AG10803 (cell line): Measurements from ENCODE around the gene ZNF664.

ENCODE experiments used
- DNase-seq: peaks from one replicate; pipeline ENCODE4 v3.0.0; 2010; ENCODE audit warnings: low read depth
- H3K4me3 ChIP-seq: 2 replicates; pipeline ENCODE4 v1.5.1; 2011; ENCODE audit warnings: mild to moderate bottlenecking, low read length, control low read depth
- TF ChIP-seq, protein P1 (sequence below): conservative IDR thresholded peaks from 2 replicates; pipeline ENCODE4 v1.5.1; 2011; ENCODE audit warnings: mild to moderate bottlenecking, low read length, control low read depth, inconsistent platforms

ZNF664 gene

DNA sequence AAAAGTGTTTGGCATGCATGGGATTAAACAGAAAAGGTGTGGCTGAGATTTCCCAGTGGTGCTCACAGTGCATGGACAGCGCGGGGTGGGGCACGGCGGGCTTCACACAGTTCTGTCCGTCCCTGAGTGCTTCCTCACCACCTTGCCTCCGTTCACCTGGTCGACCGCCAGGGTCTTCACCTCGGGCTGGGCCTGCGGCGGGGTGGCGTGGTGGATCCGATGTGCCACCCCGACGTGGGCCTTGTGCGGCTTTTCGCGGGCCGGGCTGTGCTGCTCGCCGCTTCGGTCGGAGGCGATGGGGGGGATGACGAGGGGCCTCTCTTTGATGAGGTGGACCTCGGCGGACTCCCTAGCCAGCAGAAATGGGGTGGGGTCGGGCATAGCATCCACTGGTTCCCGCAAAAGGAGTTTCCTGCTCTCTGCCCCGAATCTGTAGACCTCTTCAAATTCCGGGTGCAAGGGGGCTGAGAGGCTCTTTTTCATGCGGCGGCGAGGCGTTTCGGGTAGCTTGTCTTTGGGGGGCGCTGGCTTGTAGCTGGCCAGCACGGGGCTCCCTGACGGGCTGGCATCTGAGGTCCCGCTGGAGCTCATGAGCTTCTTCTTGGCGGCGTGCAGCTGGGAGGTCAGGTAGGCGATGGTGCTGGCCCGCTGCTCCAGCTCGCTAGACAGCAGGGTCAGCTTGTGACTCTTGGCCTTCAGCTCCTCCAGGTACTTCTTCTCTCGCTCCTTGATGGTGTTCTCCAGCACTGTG is 35.9 kb upstream of the ZNF664 start:
- H3K4me3 ChIP-seq = no peak overlapping the region
- no peak for DNase-seq
- TF ChIP-seq, protein P1, sequence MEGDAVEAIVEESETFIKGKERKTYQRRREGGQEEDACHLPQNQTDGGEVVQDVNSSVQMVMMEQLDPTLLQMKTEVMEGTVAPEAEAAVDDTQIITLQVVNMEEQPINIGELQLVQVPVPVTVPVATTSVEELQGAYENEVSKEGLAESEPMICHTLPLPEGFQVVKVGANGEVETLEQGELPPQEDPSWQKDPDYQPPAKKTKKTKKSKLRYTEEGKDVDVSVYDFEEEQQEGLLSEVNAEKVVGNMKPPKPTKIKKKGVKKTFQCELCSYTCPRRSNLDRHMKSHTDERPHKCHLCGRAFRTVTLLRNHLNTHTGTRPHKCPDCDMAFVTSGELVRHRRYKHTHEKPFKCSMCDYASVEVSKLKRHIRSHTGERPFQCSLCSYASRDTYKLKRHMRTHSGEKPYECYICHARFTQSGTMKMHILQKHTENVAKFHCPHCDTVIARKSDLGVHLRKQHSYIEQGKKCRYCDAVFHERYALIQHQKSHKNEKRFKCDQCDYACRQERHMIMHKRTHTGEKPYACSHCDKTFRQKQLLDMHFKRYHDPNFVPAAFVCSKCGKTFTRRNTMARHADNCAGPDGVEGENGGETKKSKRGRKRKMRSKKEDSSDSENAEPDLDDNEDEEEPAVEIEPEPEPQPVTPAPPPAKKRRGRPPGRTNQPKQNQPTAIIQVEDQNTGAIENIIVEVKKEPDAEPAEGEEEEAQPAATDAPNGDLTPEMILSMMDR = no peak

DNA sequence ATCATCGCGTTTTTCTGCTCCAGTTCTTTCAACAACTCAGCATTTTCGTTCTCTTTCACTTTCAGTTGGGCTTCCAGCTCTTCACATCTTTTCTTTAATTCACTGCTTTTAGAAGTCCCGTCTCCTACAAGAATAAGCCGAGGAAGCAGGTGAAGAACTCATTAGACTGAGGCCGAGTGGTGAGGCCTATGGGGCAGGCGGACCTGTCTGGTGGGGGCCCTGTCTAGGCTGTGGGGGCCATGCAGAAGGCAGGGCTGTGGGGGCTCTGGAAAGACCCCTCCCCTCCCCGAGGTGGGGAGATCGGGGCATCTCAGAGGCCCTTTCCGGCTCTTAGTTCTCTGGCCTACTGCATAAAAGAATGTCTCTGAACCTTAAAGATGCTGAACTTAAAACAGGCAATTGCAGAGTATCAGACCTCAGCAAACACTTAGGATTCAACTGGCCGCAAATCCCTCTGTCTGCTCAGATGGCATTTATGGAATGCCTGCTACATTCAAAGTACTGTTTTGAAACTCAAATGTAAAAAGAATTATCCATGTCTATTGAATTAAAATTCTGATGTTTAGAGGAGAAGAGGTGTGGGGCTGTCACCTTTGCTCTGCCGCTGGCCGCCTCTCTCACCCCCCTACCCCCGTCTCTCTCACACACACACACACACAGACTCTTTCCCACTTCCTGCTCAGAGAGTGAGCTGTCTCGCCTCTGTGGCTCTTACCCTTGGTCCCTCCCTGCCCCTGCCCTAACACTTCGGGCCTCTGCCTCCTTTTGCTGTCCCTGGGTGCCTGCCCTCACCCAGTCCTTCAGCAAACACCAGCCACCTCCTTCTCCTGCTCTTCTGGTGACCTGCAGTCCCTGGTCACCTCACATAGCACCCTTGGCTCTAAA is 35.1 kb upstream of the ZNF664 start:
- H3K4me3 ChIP-seq = no peak overlapping the region
- peak; percentile 18 for DNase-seq
- TF ChIP-seq, protein P1 = no peak

DNA sequence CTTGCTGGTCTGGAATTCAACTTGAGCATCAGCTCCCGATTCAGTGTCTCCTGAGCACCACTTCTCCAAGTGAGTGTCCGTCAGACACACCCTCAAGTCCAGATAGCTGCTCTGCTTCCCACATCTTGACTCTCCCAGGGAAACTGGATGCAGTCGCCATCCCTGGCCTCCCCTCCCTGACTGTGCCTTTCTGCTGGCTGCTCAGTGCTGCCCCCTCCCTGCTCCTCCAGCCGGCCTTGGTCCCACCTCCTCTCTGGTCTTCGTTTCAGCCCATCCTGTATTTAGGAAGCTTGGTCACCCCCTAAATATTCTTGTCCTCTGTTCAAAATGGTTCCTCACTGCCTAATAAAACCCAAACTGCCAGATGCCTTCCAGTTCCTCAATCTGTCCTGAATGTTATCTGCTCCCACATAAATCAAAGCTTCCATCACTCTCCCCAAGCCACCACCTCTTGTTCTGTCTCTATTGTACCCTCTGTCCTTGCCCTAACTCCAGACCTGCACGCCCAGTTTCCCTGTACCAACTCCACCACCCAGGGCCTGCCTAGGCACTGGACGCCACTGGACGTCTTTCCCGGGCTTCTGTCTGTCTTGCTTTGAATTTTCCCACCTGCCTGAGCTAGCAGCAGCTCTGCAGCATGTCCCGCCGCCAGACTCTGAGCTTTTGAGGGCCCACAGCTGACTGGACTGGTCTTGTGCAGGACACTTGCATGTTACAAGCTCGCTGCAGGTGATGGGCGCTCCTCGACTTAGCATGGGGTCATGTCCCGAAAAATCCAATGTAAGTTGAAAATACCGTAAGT is 34.1 kb upstream of the ZNF664 start:
- no peak for DNase-seq
- TF ChIP-seq, protein P1 = peak; percentile 22; the same call in 1 of the 2 replicates
- no peak overlapping the region for H3K4me3 ChIP-seq

DNA sequence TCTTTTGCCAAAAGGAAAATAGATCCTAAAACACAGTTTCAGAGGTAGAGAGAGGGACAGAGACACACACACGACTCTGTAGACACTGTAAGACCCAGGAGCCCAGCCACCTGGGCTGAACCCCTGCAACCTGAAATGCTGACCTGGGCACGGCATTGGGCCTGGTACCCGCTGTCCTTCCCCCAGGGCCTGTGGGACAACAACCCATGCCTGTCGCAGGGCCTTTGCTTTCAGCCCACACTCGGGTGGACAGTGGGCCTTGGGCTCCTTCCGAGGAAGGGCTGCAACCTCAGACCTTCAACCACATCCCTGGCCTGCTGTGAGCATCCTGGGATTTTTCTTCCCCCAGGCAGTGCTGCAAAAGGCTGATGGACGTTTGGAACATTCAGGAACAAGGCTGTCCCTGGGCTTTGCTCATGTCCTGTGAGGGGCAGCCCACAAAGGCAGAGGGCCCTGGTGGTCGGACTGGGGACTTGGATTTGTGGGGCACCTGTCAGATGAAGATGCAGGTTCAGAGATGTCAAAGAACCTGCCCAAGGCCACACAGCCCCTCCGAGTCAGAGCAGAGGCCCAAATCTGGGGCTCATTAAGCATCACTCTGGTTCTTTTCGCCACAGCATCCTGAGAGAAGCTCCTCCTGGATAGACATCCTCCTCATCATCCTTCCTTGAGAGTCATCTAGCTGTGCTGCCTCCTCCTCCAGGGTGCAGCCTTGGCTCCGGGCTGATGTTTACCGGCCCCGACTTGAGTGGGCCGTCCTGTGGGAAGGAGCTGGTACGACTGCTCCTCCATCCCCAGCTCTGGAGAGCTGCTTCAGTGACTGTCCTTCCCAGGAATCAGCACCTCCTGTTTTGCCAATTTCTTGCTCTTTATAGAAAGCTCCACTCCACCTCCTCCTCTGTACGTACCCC is 33.0 kb upstream of the ZNF664 start:
- TF ChIP-seq, protein P1 = no peak
- DNase-seq = no peak
- H3K4me3 ChIP-seq = no peak overlapping the region

DNA sequence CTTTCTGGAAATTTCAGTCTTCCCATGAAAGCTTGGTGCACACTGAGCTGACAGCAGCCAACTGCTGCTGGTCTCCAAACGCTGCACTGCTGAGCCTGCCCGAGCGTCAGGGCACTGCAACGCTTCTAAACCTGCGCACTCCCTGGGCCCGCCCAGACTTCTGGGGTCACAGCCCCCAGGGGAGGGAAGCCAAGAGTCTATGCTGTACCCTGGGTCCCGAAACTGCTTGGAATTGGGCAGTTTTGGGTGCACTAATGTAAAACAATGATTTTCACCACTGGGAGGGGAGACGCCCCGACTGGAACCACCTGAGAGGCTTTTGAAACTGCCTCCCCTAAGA is 32.4 kb upstream of the ZNF664 start:
- DNase-seq = no peak
- H3K4me3 ChIP-seq = no peak overlapping the region
- TF ChIP-seq, protein P1 = no peak

DNA sequence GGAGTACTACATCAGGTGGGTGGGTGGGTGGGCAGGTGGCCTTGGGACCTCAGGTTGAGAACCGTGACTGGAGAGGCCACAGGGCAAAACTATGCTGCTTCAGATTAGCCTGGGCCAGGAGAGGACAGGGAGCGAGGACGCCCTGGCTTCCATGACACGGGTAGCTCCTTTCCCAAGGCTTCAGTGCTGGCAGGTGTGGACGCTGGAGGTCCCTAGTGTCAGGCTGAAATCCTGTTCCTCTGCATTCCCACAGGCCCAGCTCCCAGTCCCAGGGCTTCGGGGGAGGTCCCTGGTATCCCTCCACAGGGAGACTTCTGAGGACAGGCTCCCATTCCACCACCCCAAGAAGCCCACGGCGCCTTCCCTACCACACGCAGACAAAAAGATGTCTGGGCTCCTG is 32.0 kb upstream of the ZNF664 start:
- TF ChIP-seq, protein P1 = no peak
- no peak for DNase-seq
- no peak overlapping the region for H3K4me3 ChIP-seq
